Fibroblast of skin of scalp (primary cell): ENCODE data around the gene CEP19.
A peak's percentile ranks its signal among the peaks of the same experiment; 100 is the strongest.

Source experiments
- DNase-seq: peaks from one replicate; pipeline ENCODE4 v3.0.0-alpha.2; 2013

Gene CEP19

GRCh38 chr3:196708467-196708866, 3.6 kb downstream of the CEP19 start:
- no peak for DNase-seq

GRCh38 chr3:196707566-196707965, 4.5 kb downstream of the CEP19 start:
- no peak for DNase-seq

- DNase-seq = no peak
These were observed 5.3 kb downstream of the CEP19 start for GRCh38 chr3:196706731-196707130.

GRCh38 chr3:196706327-196706726, 5.7 kb downstream of the CEP19 start:
- no peak for DNase-seq

GRCh38 chr3:196700801-196701200, 11.2 kb downstream of the CEP19 start:
- DNase-seq = no peak

GRCh38 chr3:196699749-196700148, 12.3 kb downstream of the CEP19 start:
- DNase-seq = no peak

GRCh38 chr3:196697270-196697669, 14.8 kb downstream of the CEP19 start:
- no peak for DNase-seq

GRCh38 chr3:196695849-196696226, 16.2 kb downstream of the CEP19 start:
- no peak for DNase-seq

- DNase-seq = no peak
These were observed 16.9 kb downstream of the CEP19 start for GRCh38 chr3:196694941-196695848.

- peak; percentile 13 for DNase-seq
These were observed 17.8 kb downstream of the CEP19 start for GRCh38 chr3:196694202-196694638.

GRCh38 chr3:196691386-196691785, 20.7 kb downstream of the CEP19 start:
- DNase-seq = no peak

GRCh38 chr3:196689941-196690660, 21.9 kb downstream of the CEP19 start:
- no peak for DNase-seq

- peak; percentile 71 for DNase-seq
These were observed 23.7 kb downstream of the CEP19 start for GRCh38 chr3:196688349-196688748.

GRCh38 chr3:196686436-196686835, 25.6 kb downstream of the CEP19 start:
- DNase-seq = no peak

- peak; percentile 52 for DNase-seq
These were observed 27.3 kb downstream of the CEP19 start for GRCh38 chr3:196684548-196685407.

- no peak for DNase-seq
These were observed 34.1 kb downstream of the CEP19 start for GRCh38 chr3:196677931-196678330.

GRCh38 chr3:196677353-196677752, 34.7 kb downstream of the CEP19 start:
- DNase-seq = no peak

GRCh38 chr3:196673632-196674031, 38.4 kb downstream of the CEP19 start:
- DNase-seq = no peak

GRCh38 chr3:196670339-196670738, 41.7 kb downstream of the CEP19 start:
- no peak for DNase-seq

- no peak for DNase-seq
These were observed 44.8 kb downstream of the CEP19 start for GRCh38 chr3:196667056-196667825.

GRCh38 chr3:196666001-196666867, 45.8 kb downstream of the CEP19 start:
- peak; percentile 48 for DNase-seq
